Smooth muscle cell (in vitro differentiated cells): Measurements from ENCODE around the gene MPZ. TPM values are rescaled to one million over a fixed set of nuclear protein-coding genes. Genes with fewer than 3 reads are reported as not detected.

ENCODE experiments used
- DNase-seq: peaks from one replicate; lab custom pipeline; 2025; ENCODE audit not compliant: unreplicated experiment; lab: John Stamatoyannopoulos, UW
- H2AFZ ChIP-seq: fragments of 200-600 bp; sonication (generic); 2 replicates; pipeline ENCODE4 v1.6.0; 2016; ENCODE audit warnings: antibody characterized with exemption, low read depth, mild to moderate bottlenecking
- H3F3A ChIP-seq: fragments of 200-600 bp; sonication (generic); 2 replicates; pipeline ENCODE4 v1.6.0; 2017; ENCODE audit warnings: antibody characterized with exemption, low read depth
- H3K27ac ChIP-seq: fragments of 200-600 bp; sonication (generic); 2 replicates; pipeline ENCODE4 v1.5.1; 2016; ENCODE audit warnings: low read depth, mild to moderate bottlenecking
- H3K27me3 ChIP-seq: fragments of 200-600 bp; sonication (generic); 2 replicates; pipeline ENCODE4 v1.6.1; 2016; ENCODE audit warnings: low read depth, mild to moderate bottlenecking
- H3K36me3 ChIP-seq: fragments of 200-600 bp; sonication (generic); 2 replicates; pipeline ENCODE4 v1.5.1; 2016; ENCODE audit warnings: low read depth
- H3K4me1 ChIP-seq: fragments of 200-600 bp; sonication (generic); 2 replicates; pipeline ENCODE4 v1.5.1; 2016; ENCODE audit warnings: low read depth
- H3K4me2 ChIP-seq: fragments of 200-600 bp; sonication (generic); 2 replicates; pipeline ENCODE4 v1.6.0; 2016; ENCODE audit warnings: mild to moderate bottlenecking
- H3K4me3 ChIP-seq: fragments of 200-600 bp; sonication (generic); 2 replicates; pipeline ENCODE4 v1.5.1; 2016; ENCODE audit warnings: mild to moderate bottlenecking
- H3K79me2 ChIP-seq: fragments of 200-600 bp; sonication (generic); 2 replicates; pipeline ENCODE4 v1.6.0; 2016; ENCODE audit warnings: low read depth, mild to moderate bottlenecking
- H3K9ac ChIP-seq: fragments of 200-600 bp; sonication (generic); 2 replicates; pipeline ENCODE4 v1.6.0; 2016; ENCODE audit warnings: low read depth
- H3K9me3 ChIP-seq: fragments of 200-600 bp; sonication (generic); replicated peaks from 2 replicates; pipeline ENCODE4 v1.5.1; 2016; ENCODE audit warnings: low read depth
- H4K20me1 ChIP-seq: fragments of 200-600 bp; sonication (generic); 2 replicates; pipeline ENCODE4 v1.6.0; 2016; ENCODE audit warnings: low read depth
- WGBS: methylation state at CpG from one replicate; pipeline ENCODE4 v1.1.7; 2016; ENCODE audit warnings: low lambda C conversion rate; 5-methylcytosine and 5-hydroxymethylcytosine counted together
- polyA plus RNA-seq: library from polyadenylated mRNA; unstranded; fragments of >200 nt; fragmentation: Nextera tagmentation; extraction: Ambion mirVana; gene quantifications from 2 replicates; pipeline ENCODE4 v1.2.1, GENCODE V29; 2016
- total RNA-seq: library from RNA; depleted of rRNA; stranded (reverse); fragments of >200 nt; gene quantifications from 2 replicates; pipeline ENCODE4 v1.2.3, GENCODE V29; 2014
- TF ChIP-seq, protein P1 (sequence below): fragments of 200-600 bp; sonication (generic); IDR thresholded peaks from 2 replicates; pipeline ENCODE4 v1.5.1; 2017; ENCODE audit warnings: borderline replicate concordance, mild to moderate bottlenecking, antibody characterized with exemption; ENCODE audit not compliant: insufficient read depth, poor library complexity, severe bottlenecking

MPZ gene
- total and polyA plus RNA-seq, 2 experiments from 2014 or later, result not detected

DNA sequence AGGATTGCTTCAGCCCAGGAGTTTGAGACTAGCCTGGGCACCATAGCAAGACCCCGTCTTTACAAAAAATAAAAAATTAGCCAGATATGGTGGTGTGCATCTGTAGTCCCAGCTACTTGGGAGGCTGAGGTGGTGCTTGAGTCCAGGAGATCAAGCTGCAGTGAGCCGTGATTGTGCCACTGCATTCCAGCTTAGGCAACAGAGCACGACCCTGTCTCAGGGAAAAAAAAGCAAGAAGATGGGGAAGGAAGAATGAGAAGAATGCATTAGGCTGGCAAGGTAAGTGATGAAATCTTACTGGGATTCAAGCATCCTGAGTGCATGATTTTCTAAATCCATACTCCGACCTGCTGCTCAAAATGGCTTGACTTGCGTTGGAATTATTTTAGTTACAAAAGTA lies 44.5 kb downstream of the MPZ start:
- Histone ChIP-seq H3K4me2 (no peak overlapping the region), H3K9me3 (no peaks in the 10 kb centered on the region), H3F3A (no peaks in the 10 kb centered on the region), H3K36me3 (no peaks in the 10 kb centered on the region), H3K9ac (no peak overlapping the region), H3K27me3 (peaks cover 23% of the 10 kb centered on the region), H2AFZ (no peak overlapping the region), H4K20me1 (no peaks in the 10 kb centered on the region), H3K79me2 (no peaks in the 10 kb centered on the region), H3K27ac (no peak overlapping the region), H3K4me1 (no peaks in the 10 kb centered on the region), H3K4me3 (no peak overlapping the region)
- 70% methylated on average over 5 of the region's 5 CpGs for WGBS
- no peak for DNase-seq
- TF ChIP-seq, protein P1, sequence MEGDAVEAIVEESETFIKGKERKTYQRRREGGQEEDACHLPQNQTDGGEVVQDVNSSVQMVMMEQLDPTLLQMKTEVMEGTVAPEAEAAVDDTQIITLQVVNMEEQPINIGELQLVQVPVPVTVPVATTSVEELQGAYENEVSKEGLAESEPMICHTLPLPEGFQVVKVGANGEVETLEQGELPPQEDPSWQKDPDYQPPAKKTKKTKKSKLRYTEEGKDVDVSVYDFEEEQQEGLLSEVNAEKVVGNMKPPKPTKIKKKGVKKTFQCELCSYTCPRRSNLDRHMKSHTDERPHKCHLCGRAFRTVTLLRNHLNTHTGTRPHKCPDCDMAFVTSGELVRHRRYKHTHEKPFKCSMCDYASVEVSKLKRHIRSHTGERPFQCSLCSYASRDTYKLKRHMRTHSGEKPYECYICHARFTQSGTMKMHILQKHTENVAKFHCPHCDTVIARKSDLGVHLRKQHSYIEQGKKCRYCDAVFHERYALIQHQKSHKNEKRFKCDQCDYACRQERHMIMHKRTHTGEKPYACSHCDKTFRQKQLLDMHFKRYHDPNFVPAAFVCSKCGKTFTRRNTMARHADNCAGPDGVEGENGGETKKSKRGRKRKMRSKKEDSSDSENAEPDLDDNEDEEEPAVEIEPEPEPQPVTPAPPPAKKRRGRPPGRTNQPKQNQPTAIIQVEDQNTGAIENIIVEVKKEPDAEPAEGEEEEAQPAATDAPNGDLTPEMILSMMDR, result no peak

DNA sequence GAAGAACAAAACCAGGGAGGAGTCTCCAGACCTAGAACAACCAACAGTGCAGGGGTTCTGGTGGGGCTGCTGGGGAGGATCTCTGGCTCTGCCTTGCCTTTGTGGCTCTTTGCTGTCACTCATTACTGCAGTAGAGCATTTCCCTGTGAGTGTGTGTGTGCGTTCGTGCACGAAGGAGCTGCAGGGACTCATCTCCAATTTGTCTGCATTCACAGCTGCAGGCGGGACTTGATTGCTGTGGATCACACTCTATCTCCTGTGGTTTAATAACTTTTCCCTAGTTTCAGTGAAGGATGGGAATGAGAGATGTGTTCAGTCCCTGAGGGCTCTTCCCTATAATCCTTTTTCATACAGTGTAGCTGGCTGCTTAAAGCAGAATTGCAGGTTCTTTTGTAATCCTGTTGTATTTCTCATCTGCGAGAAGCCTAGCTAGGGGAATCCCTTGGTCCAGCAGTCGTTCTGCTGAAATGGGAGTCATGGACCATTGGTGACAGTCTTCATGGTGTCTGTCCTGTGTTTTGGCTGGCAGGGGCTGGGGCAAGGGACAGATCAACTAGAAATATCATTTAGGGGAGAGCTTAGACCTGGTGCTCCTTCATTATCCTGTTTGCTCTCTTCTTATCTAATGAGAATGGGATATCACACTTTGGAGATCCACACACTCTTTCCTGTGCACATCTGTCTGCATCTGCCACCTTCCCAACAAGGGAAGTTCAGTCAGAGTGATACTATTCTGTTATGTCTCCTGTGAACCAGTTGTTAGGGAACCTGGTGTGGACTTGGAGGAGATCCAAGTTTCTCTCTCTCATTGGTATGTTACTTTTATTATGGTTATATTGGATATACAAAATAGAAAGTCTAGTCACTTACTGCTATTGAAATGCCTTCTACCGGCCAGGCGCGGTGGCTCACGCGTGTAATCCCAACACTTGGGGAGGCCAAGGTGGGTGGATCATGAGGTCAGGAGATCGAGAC lies 48.2 kb downstream of the MPZ start:
- TF ChIP-seq, protein P1, result no peak
- H3K4me1 ChIP-seq, result no peaks in the 10 kb centered on the region
- H3K79me2 ChIP-seq, result no peaks in the 10 kb centered on the region
- no peaks in the 10 kb centered on the region for H3F3A ChIP-seq
- H4K20me1 ChIP-seq, result no peaks in the 10 kb centered on the region
- H3K4me3 ChIP-seq, result no peak overlapping the region
- whole genome bisulfite sequencing, result 87% methylated on average over 12 of the region's 12 CpGs
- peaks cover 47% of the 10 kb centered on the region for H3K27me3 ChIP-seq
- no peak overlapping the region for H3K4me2 ChIP-seq
- H2AFZ ChIP-seq, result no peak overlapping the region
- no peak for DNase-seq
- H3K36me3 ChIP-seq, result no peaks in the 10 kb centered on the region
- peaks cover 6% of the 10 kb centered on the region for H3K9me3 ChIP-seq
- no peak overlapping the region for H3K9ac ChIP-seq
- H3K27ac ChIP-seq, result no peak overlapping the region

DNA sequence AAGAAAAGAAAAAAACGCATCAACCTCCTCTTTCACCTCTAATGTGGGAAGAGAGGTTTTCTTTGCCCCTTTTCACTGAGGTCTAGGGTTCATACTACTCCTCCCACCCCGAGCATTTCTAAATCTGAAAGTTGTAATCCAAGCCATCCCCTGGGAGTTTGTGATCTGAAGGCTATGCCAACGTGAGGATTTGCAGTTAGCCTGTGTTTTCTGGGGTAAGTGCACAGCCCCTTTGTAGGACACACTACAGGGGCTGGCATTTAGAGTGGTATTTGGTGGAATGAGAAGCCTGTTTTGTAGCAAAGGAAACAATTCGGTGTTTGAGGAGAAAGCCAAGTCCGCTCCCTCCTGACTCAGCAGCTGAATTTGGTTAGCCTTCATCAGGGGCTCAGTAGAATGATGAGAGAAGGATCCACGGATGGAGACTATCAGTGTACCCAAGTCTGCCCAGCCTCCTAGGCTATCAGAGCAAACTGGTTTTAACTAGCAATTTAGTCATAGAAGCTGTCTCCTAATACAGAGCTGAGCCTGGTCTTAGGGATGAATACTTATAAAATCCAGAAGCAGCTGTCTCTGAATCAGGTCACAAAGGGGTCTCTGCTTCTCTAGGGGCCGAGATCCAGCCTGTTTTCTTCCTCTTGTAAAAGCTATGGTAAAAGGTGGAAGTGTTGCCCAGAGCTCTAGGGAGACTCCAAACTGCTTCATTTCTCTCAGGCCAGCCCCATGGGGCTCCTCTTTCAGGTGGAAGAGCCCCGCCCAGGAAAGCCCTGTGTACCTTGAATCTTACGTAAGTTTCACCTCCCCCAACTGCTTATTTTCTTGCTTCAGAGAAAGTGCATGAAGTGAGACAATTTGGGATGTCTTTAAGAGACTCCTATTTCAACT lies 49.1 kb downstream of the MPZ start:
- Histone ChIP-seq H2AFZ (no peak overlapping the region), H3K4me1 (no peaks in the 10 kb centered on the region), H3F3A (no peaks in the 10 kb centered on the region), H3K4me3 (no peak overlapping the region), H3K36me3 (no peaks in the 10 kb centered on the region), H3K4me2 (no peak overlapping the region), H4K20me1 (no peaks in the 10 kb centered on the region), H3K9me3 (peaks cover 6% of the 10 kb centered on the region), H3K79me2 (no peaks in the 10 kb centered on the region), H3K27ac (no peak overlapping the region), H3K27me3 (peaks cover 47% of the 10 kb centered on the region), H3K9ac (no peak overlapping the region)
- 70% methylated on average over 9 of the region's 9 CpGs for WGBS
- DNase-seq, result no peak
- TF ChIP-seq, protein P1, result no peak
